MM.1S (cell line): Measurements from ENCODE around the gene TBC1D26.
"Not testable (repeated sequence)": the region's sequence is repeated elsewhere in the genome, so short reads cannot be mapped to it uniquely, and the experiment has no call there.

Experiments used
- DNase-seq: peaks from one replicate; pipeline ENCODE4 v3.0.0-alpha.2; 2015
- H2AFZ ChIP-seq: fragments of 300-600 bp; sonication (generic); 2 replicates; pipeline ENCODE4 v1.6.0; 2016; ENCODE audit warnings: antibody characterized with exemption, low read length
- H3F3A ChIP-seq: fragments of 300-600 bp; sonication (generic); 2 replicates; pipeline ENCODE4 v1.6.1; 2016; ENCODE audit warnings: mild to moderate bottlenecking, antibody characterized with exemption, low read length, moderate library complexity, mixed read lengths; ENCODE audit not compliant: insufficient read depth
- H3K27ac ChIP-seq: fragments of 300-600 bp; sonication (generic); 2 replicates; pipeline ENCODE4 v1.5.1; 2016; ENCODE audit warnings: mild to moderate bottlenecking, low read length
- H3K27me3 ChIP-seq: fragments of 300-600 bp; sonication (generic); replicated peaks from 2 replicates; pipeline ENCODE4 v1.6.0; 2016; ENCODE audit warnings: low read length; ENCODE audit not compliant: insufficient read depth
- H3K36me3 ChIP-seq: fragments of 300-600 bp; sonication (generic); replicated peaks from 2 replicates; pipeline ENCODE4 v1.6.1; 2016; ENCODE audit warnings: mild to moderate bottlenecking, low read length, mixed read lengths; ENCODE audit not compliant: insufficient read depth
- H3K4me1 ChIP-seq: fragments of 300-600 bp; sonication (generic); 2 replicates; pipeline ENCODE4 v1.6.1; 2016; ENCODE audit warnings: low read length, mixed read lengths
- H3K4me2 ChIP-seq: fragments of 300-600 bp; sonication (generic); 2 replicates; pipeline ENCODE4 v1.6.0; 2016; ENCODE audit warnings: low read depth, low read length
- H3K4me3 ChIP-seq: fragments of 300-600 bp; sonication (generic); 2 replicates; pipeline ENCODE4 v1.5.1; 2016; ENCODE audit warnings: low read length, mixed read lengths
- H3K79me2 ChIP-seq: fragments of 300-600 bp; sonication (generic); 2 replicates; pipeline ENCODE4 v1.6.1; 2016; ENCODE audit warnings: mixed run types, low read length, mixed read lengths
- H3K9ac ChIP-seq: fragments of 300-600 bp; sonication (generic); 2 replicates; pipeline ENCODE4 v1.6.1; 2016; ENCODE audit warnings: low read length, mixed read lengths
- H3K9me2 ChIP-seq: fragments of 300-600 bp; sonication (generic); replicated peaks from 2 replicates; pipeline ENCODE4 v1.6.1; 2016; ENCODE audit warnings: mild to moderate bottlenecking, low read length, mixed read lengths; ENCODE audit not compliant: insufficient read depth
- H3K9me3 ChIP-seq: fragments of 300-600 bp; sonication (generic); replicated peaks from 2 replicates; pipeline ENCODE4 v1.6.1; 2016; ENCODE audit warnings: mild to moderate bottlenecking, low read length, mixed read lengths; ENCODE audit not compliant: insufficient read depth
- H4K20me1 ChIP-seq: fragments of 300-600 bp; sonication (generic); 2 replicates; pipeline ENCODE4 v1.6.1; 2016; ENCODE audit warnings: mild to moderate bottlenecking, low read length, moderate library complexity, mixed read lengths; ENCODE audit not compliant: insufficient read depth
- EZH2phosphoT487 ChIP-seq: fragments of 300-600 bp; sonication (generic); IDR thresholded peaks from 2 replicates; pipeline ENCODE4 v1.6.1; 2018; ENCODE audit warnings: antibody characterized with exemption, low read length

Gene TBC1D26

GRCh38 chr17:15783461-15783860 lies 51.4 kb downstream of the TBC1D26 start:
- no peaks in the 10 kb centered on the region for H4K20me1 ChIP-seq
- no peak overlapping the region for H3K27ac ChIP-seq
- no peaks in the 10 kb centered on the region for H3K36me3 ChIP-seq
- H3K27me3 ChIP-seq = no peaks in the 10 kb centered on the region
- no peaks in the 10 kb centered on the region for H3F3A ChIP-seq
- no peaks in the 10 kb centered on the region for H3K9me3 ChIP-seq
- no peaks in the 10 kb centered on the region for H3K4me1 ChIP-seq
- no peak overlapping the region for H3K4me3 ChIP-seq
- no peak for DNase-seq
- no peak overlapping the region for H2AFZ ChIP-seq
- TF ChIP-seq EZH2phosphoT487 = no peak
- no peaks in the 10 kb centered on the region for H3K9me2 ChIP-seq
- H3K4me2 ChIP-seq = no peak overlapping the region
- H3K9ac ChIP-seq = no peak overlapping the region
- no peaks in the 10 kb centered on the region for H3K79me2 ChIP-seq

DNA sequence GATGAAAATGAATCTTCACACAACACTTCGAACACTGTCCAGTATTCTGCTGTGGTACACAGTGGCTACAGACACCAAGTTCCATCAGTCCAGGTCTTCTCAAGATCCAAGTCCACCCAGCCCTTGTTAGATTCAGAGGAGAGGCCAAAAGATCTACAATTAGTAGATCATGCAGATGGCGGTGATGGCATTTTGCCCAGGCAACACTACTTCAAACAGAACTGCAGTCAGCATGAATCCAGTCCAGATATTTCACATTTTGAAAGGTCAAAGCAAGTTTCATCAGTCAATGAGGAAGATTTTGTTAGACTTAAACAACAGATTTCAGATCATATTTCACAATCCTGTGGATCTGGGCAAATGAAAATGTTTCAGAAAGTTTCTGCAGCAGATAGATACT lies 52.3 kb downstream of the TBC1D26 start:
- not testable (repeated sequence) for H3F3A ChIP-seq, H3K4me1 ChIP-seq, H3K27ac ChIP-seq, H2AFZ ChIP-seq, H3K36me3 ChIP-seq, H3K27me3 ChIP-seq, H3K79me2 ChIP-seq, DNase-seq, H3K9me2 ChIP-seq, H4K20me1 ChIP-seq, H3K4me2 ChIP-seq, H3K9ac ChIP-seq, H3K9me3 ChIP-seq, H3K4me3 ChIP-seq

DNA sequence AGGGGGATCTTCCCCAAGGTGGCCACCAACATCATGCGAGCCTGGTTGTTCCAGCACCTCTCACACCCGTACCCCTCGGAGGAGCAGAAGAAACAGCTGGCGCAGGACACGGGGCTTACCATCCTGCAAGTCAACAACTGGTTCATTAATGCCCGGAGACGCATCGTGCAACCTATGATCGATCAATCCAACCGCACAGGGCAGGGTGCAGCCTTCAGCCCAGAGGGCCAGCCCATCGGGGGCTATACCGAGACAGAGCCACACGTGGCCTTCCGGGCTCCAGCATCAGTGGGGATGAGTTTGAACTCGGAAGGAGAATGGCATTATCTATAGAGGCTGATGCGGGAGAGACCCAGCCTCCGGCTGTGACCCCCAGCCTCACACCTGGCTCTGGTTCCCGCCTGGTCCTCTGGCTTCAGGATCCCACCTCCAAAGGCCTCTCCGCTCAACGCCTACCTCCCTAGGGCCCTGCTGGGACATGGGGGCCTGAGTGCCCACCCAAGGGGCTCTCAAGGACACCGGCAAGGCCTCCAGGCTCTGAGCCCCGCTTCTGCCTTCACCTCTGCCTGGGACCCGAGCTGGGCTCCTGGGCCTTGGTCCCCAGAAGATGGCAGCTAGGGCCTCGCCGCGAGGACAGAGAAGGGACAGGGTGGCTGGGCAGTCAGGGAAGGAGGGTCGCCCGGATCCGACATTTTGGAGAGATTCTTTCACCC lies 55.4 kb downstream of the TBC1D26 start:
- not testable (repeated sequence) for H3K9me2 ChIP-seq, H3K9ac ChIP-seq, H3K79me2 ChIP-seq, H3K9me3 ChIP-seq, H3K4me3 ChIP-seq, H3K4me2 ChIP-seq, H3K4me1 ChIP-seq, H4K20me1 ChIP-seq, H3K27ac ChIP-seq, DNase-seq, H2AFZ ChIP-seq, H3F3A ChIP-seq, H3K36me3 ChIP-seq, H3K27me3 ChIP-seq

- not testable (repeated sequence) for H3K4me3 ChIP-seq, H3K27ac ChIP-seq, H3F3A ChIP-seq, DNase-seq, H3K9me2 ChIP-seq, H3K79me2 ChIP-seq, H3K4me1 ChIP-seq, H2AFZ ChIP-seq, H3K4me2 ChIP-seq, H4K20me1 ChIP-seq, H3K9me3 ChIP-seq, H3K9ac ChIP-seq, H3K36me3 ChIP-seq, H3K27me3 ChIP-seq
Observed at GRCh38 chr17:15788365-15788764, 56.3 kb downstream of the TBC1D26 start.
